Esophagus (tissue), 2 donors: ENCODE results near the gene MXI1. TPM values are rescaled to one million over a fixed set of nuclear protein-coding genes. Genes with fewer than 3 reads are reported as not detected.

ENCODE experiments used
- H3K27ac ChIP-seq, 2 donors: one replicate each; pipeline ENCODE4 v1.5.1; 2013; ENCODE audit warnings: low read depth in 2 of 2, mild to moderate bottlenecking in 2 of 2, inconsistent platforms in 1 of 2, low read length in 1 of 2, moderate library complexity in 1 of 2
- H3K27me3 ChIP-seq, 2 donors: one replicate each; pipeline ENCODE4 v1.6.1; 2013; ENCODE audit warnings: low read length in 2 of 2, control low read depth in 1 of 2, mild to moderate bottlenecking in 1 of 2; ENCODE audit not compliant: insufficient read depth in 2 of 2, control insufficient read depth in 1 of 2
- H3K36me3 ChIP-seq, 2 donors: one replicate each; pipeline ENCODE4 v1.6.1; 2013; ENCODE audit warnings: low read length in 1 of 2; ENCODE audit not compliant: control insufficient read depth in 2 of 2, insufficient read depth in 2 of 2
- H3K4me1 ChIP-seq, 2 donors: one replicate each; pipeline ENCODE4 v1.6.1; 2013; ENCODE audit warnings: low read length in 1 of 2; ENCODE audit not compliant: control insufficient read depth in 2 of 2, insufficient read depth in 2 of 2
- H3K4me3 ChIP-seq, 2 donors: one replicate each; pipeline ENCODE4 v1.5.1; 2013; ENCODE audit warnings: low read length in 2 of 2, mild to moderate bottlenecking in 2 of 2, low read depth in 1 of 2, moderate library complexity in 1 of 2
- H3K9me3 ChIP-seq, 2 donors: one replicate each; pipeline ENCODE4 v1.6.1; 2013; ENCODE audit warnings: mild to moderate bottlenecking in 2 of 2, low read depth in 1 of 2, low read length in 1 of 2, moderate library complexity in 1 of 2; ENCODE audit not compliant: control insufficient read depth in 2 of 2, insufficient read depth in 1 of 2
- WGBS, 2 donors: extraction: QIAGEN DNeasy Blood & Tissue Kit; methylation state at CpG; one replicate each; pipeline ENCODE4 v1.1.7; 2013; 5-methylcytosine and 5-hydroxymethylcytosine counted together
- polyA plus RNA-seq, 2 donors: library from polyadenylated mRNA; stranded (reverse); fragments of 200-250 nt; gene quantifications; one replicate each; pipeline ENCODE4 v1.2.3, GENCODE V29; 2013
- donor health status: healthy with polysubstance abuse.
- donor health status: Bipolar disorder and iron deficiency.

The MXI1 gene
- polyA plus RNA-seq, 2 donors, result 18.4 to 25.9 TPM

GRCh38 chr10:110212119-110213006, 5.0 kb downstream of the MXI1 start:
- Histone ChIP-seq H3K4me3 (peak overlapping the region in 1 of 2 donors; percentile 47), H3K36me3 (no peaks in the 10 kb centered on the region), H3K9me3 (no peaks in the 10 kb centered on the region), H3K27ac (peak overlapping the region; percentile 90 to 95), H3K27me3 (no peaks in the 10 kb centered on the region), H3K4me1 (peaks cover 3 to 9% of the 10 kb centered on the region in 2 donors)
- WGBS, 2 donors, result 56 to 60% methylated on average over 5 of the region's 5 CpGs

- no peaks in the 10 kb centered on the region for H3K9me3 ChIP-seq
- H3K4me1 ChIP-seq, result peaks cover 3 to 9% of the 10 kb centered on the region in 2 donors
- WGBS, 2 donors, result 45 to 46% methylated on average over 3 of the region's 3 CpGs
- no peaks in the 10 kb centered on the region for H3K27me3 ChIP-seq
- no peaks in the 10 kb centered on the region for H3K36me3 ChIP-seq
- H3K27ac ChIP-seq, result peak overlapping the region in 1 of 2 donors; percentile 23
- no peak overlapping the region for H3K4me3 ChIP-seq
These were observed 7.0 kb downstream of the MXI1 start for GRCh38 chr10:110214371-110214826.

GRCh38 chr10:110215286-110216170, 8.1 kb downstream of the MXI1 start:
- Histone ChIP-seq H3K4me3 (no peak overlapping the region), H3K4me1 (peaks cover 3 to 11% of the 10 kb centered on the region in 2 donors), H3K9me3 (no peaks in the 10 kb centered on the region), H3K36me3 (no peaks in the 10 kb centered on the region), H3K27ac (peak overlapping the region; percentile 54 to 89), H3K27me3 (no peaks in the 10 kb centered on the region)
- WGBS, 2 donors, result 72 to 74% methylated on average over 5 of the region's 5 CpGs

- Histone ChIP-seq H3K4me1 (peaks cover 3 to 11% of the 10 kb centered on the region in 2 donors), H3K36me3 (no peaks in the 10 kb centered on the region), H3K27ac (peak overlapping the region; percentile 43 to 75), H3K27me3 (no peaks in the 10 kb centered on the region), H3K9me3 (no peaks in the 10 kb centered on the region), H3K4me3 (no peak overlapping the region)
These were observed 8.8 kb downstream of the MXI1 start for GRCh38 chr10:110216240-110216639.

GRCh38 chr10:110216942-110217661, 9.7 kb downstream of the MXI1 start:
- H3K27me3 ChIP-seq, result no peaks in the 10 kb centered on the region
- H3K27ac ChIP-seq, result peak overlapping the region; percentile 71 to 85
- no peaks in the 10 kb centered on the region for H3K36me3 ChIP-seq
- no peak overlapping the region for H3K4me3 ChIP-seq
- 59 to 61% methylated on average over 5 of the region's 5 CpGs for WGBS, 2 donors
- peaks cover 3 to 9% of the 10 kb centered on the region in 2 donors for H3K4me1 ChIP-seq
- no peaks in the 10 kb centered on the region for H3K9me3 ChIP-seq

- Histone ChIP-seq H3K9me3 (no peaks in the 10 kb centered on the region), H3K4me3 (no peak overlapping the region), H3K27ac (peak overlapping the region; percentile 71 to 85), H3K4me1 (peaks cover 3 to 9% of the 10 kb centered on the region in 2 donors), H3K27me3 (no peaks in the 10 kb centered on the region), H3K36me3 (no peaks in the 10 kb centered on the region)
- WGBS, 2 donors, result 83 to 88% methylated on average over 2 of the region's 2 CpGs
These were observed 10.2 kb downstream of the MXI1 start for GRCh38 chr10:110217662-110218008.

GRCh38 chr10:110218632-110219031, 11.2 kb downstream of the MXI1 start:
- Histone ChIP-seq H3K36me3 (no peaks in the 10 kb centered on the region), H3K4me1 (peaks cover 3 to 9% of the 10 kb centered on the region in 2 donors), H3K27me3 (no peaks in the 10 kb centered on the region), H3K4me3 (no peak overlapping the region), H3K9me3 (no peaks in the 10 kb centered on the region), H3K27ac (peak overlapping the region; percentile 71 to 89)
- 43 to 47% methylated on average over 6 of the region's 6 CpGs for WGBS, 2 donors

- 77 to 84% methylated on average over 7 of the region's 7 CpGs for WGBS, 2 donors
- Histone ChIP-seq H3K4me3 (no peak overlapping the region), H3K9me3 (no peaks in the 10 kb centered on the region), H3K36me3 (no peaks in the 10 kb centered on the region), H3K27ac (peak overlapping the region; percentile 14 to 73), H3K27me3 (no peaks in the 10 kb centered on the region), H3K4me1 (peaks cover 3 to 9% of the 10 kb centered on the region in 2 donors)
These were observed 12.5 kb downstream of the MXI1 start for GRCh38 chr10:110219884-110220283.

- Histone ChIP-seq H3K36me3 (no peaks in the 10 kb centered on the region), H3K4me1 (peaks cover 3 to 6% of the 10 kb centered on the region in 2 donors), H3K27ac (peak overlapping the region; percentile 14 to 73), H3K9me3 (no peaks in the 10 kb centered on the region), H3K27me3 (no peaks in the 10 kb centered on the region), H3K4me3 (no peak overlapping the region)
- 41 to 46% methylated on average over 2 of the region's 2 CpGs for WGBS, 2 donors
These were observed 13.0 kb downstream of the MXI1 start for GRCh38 chr10:110220398-110220797.
